Measurements from ENCODE around the gene DECR2.

DECR2 gene

DNA sequence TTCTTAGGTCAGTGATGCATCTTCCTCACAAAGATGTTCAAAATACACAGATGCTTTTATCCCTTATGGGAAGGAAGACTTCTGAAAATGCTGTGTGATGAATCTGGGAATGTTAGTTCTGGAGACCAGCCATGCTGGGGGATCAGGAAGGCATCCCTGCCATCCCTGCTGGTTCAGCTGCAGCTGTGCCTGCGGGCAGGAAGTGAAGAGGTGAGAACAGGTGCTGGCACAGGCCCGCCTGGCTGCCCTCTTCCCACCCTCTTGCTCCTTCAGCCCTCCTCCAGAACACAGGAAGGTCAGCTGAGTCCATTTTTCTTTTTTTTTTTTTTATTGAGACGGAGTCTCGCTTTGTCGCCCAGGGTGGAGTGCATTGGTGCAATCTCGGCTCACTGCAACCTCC, 38.9 kb downstream of the DECR2 start:
- ATAC-seq, result no peak
- TF ChIP-seq, protein P1, sequence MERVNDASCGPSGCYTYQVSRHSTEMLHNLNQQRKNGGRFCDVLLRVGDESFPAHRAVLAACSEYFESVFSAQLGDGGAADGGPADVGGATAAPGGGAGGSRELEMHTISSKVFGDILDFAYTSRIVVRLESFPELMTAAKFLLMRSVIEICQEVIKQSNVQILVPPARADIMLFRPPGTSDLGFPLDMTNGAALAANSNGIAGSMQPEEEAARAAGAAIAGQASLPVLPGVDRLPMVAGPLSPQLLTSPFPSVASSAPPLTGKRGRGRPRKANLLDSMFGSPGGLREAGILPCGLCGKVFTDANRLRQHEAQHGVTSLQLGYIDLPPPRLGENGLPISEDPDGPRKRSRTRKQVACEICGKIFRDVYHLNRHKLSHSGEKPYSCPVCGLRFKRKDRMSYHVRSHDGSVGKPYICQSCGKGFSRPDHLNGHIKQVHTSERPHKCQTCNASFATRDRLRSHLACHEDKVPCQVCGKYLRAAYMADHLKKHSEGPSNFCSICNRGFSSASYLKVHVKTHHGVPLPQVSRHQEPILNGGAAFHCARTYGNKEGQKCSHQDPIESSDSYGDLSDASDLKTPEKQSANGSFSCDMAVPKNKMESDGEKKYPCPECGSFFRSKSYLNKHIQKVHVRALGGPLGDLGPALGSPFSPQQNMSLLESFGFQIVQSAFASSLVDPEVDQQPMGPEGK (CRISPR knock-in tag; IDR thresholded peaks at IDR 0.05; ENCODE audit: borderline replicate concordance), result no peak
- no peak for TF ChIP-seq BACH2 (CRISPR knock-in tag; IDR thresholded peaks at IDR 0.05; ENCODE audit: borderline replicate concordance)
- TF ChIP-seq, protein P2, sequence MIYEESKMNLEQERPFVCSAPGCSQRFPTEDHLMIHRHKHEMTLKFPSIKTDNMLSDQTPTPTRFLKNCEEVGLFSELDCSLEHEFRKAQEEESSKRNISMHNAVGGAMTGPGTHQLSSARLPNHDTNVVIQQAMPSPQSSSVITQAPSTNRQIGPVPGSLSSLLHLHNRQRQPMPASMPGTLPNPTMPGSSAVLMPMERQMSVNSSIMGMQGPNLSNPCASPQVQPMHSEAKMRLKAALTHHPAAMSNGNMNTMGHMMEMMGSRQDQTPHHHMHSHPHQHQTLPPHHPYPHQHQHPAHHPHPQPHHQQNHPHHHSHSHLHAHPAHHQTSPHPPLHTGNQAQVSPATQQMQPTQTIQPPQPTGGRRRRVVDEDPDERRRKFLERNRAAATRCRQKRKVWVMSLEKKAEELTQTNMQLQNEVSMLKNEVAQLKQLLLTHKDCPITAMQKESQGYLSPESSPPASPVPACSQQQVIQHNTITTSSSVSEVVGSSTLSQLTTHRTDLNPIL (CRISPR knock-in tag; IDR thresholded peaks at IDR 0.05; ENCODE audit: low read depth), result no peak
- no peak for TF ChIP-seq ESRRG (CRISPR knock-in tag; IDR thresholded peaks at IDR 0.05)
- TF ChIP-seq ZC3H10 (CRISPR knock-in tag; IDR thresholded peaks at IDR 0.05), result no peak
- no peak for TF ChIP-seq TCF4 (CRISPR knock-in tag; IDR thresholded peaks at IDR 0.05; ENCODE audit: borderline replicate concordance)
- TF ChIP-seq, protein P3, sequence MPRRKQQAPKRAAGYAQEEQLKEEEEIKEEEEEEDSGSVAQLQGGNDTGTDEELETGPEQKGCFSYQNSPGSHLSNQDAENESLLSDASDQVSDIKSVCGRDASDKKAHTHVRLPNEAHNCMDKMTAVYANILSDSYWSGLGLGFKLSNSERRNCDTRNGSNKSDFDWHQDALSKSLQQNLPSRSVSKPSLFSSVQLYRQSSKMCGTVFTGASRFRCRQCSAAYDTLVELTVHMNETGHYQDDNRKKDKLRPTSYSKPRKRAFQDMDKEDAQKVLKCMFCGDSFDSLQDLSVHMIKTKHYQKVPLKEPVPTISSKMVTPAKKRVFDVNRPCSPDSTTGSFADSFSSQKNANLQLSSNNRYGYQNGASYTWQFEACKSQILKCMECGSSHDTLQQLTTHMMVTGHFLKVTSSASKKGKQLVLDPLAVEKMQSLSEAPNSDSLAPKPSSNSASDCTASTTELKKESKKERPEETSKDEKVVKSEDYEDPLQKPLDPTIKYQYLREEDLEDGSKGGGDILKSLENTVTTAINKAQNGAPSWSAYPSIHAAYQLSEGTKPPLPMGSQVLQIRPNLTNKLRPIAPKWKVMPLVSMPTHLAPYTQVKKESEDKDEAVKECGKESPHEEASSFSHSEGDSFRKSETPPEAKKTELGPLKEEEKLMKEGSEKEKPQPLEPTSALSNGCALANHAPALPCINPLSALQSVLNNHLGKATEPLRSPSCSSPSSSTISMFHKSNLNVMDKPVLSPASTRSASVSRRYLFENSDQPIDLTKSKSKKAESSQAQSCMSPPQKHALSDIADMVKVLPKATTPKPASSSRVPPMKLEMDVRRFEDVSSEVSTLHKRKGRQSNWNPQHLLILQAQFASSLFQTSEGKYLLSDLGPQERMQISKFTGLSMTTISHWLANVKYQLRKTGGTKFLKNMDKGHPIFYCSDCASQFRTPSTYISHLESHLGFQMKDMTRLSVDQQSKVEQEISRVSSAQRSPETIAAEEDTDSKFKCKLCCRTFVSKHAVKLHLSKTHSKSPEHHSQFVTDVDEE (CRISPR knock-in tag; IDR thresholded peaks at IDR 0.05), result no peak
- TF ChIP-seq ZNF70 (CRISPR knock-in tag; IDR thresholded peaks at IDR 0.05), result no peak
- TF ChIP-seq PPARA (CRISPR knock-in tag; IDR thresholded peaks at IDR 0.05; ENCODE audit: borderline replicate concordance), result no peak
- no peak for TF ChIP-seq CSDC2 (CRISPR knock-in tag; IDR thresholded peaks at IDR 0.05)
- TF ChIP-seq, protein P4, sequence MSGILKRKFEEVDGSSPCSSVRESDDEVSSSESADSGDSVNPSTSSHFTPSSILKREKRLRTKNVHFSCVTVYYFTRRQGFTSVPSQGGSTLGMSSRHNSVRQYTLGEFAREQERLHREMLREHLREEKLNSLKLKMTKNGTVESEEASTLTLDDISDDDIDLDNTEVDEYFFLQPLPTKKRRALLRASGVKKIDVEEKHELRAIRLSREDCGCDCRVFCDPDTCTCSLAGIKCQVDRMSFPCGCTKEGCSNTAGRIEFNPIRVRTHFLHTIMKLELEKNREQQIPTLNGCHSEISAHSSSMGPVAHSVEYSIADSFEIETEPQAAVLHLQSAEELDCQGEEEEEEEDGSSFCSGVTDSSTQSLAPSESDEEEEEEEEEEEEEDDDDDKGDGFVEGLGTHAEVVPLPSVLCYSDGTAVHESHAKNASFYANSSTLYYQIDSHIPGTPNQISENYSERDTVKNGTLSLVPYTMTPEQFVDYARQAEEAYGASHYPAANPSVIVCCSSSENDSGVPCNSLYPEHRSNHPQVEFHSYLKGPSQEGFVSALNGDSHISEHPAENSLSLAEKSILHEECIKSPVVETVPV (CRISPR knock-in tag; IDR thresholded peaks at IDR 0.05), result no peak
- TF ChIP-seq RARB (CRISPR knock-in tag; IDR thresholded peaks at IDR 0.05), result no peak
- no peak for TF ChIP-seq SNAI2 (CRISPR knock-in tag; IDR thresholded peaks at IDR 0.05)
- no peak for TF ChIP-seq ZNF8 (CRISPR knock-in tag; IDR thresholded peaks at IDR 0.05)
- TF ChIP-seq ZFP3 (CRISPR knock-in tag; IDR thresholded peaks at IDR 0.05), result no peak
- TF ChIP-seq TOX (CRISPR knock-in tag; IDR thresholded peaks at IDR 0.05; ENCODE audit: borderline replicate concordance), result no peak
- no peak for TF ChIP-seq ARNTL (CRISPR knock-in tag; IDR thresholded peaks at IDR 0.05; ENCODE audit: borderline replicate concordance, low read depth)
- no peak for TF ChIP-seq ZNF565 (CRISPR knock-in tag; conservative IDR thresholded peaks at IDR 0.05; ENCODE audit: low read depth)

DNA sequence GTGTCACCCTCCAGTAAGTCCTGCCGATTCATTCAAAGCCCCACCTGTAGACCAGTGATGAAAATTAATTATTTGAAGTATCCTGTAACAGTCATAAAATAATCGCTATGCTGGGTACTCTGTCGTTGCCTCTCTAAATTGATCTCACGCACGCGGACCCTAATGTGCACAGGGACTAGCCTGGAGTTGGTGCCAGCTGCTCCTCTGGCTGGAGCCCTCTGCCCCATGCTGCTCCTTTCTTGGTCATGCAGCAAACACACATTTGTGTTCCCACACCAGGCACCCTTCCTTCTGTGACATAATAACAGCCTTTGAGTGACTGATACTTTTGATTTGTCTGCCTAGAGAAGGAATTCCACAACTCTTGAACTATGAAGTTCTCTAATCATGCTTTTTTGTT, 39.8 kb downstream of the DECR2 start:
- TF ChIP-seq ISL1 (CRISPR knock-in tag; IDR thresholded peaks at IDR 0.05), result no peak
- TF ChIP-seq ZC3H10 (CRISPR knock-in tag; IDR thresholded peaks at IDR 0.05), result no peak
- TF ChIP-seq GLIS3 (CRISPR knock-in tag; IDR thresholded peaks at IDR 0.05), result no peak
- no peak for TF ChIP-seq ARNTL (CRISPR knock-in tag; IDR thresholded peaks at IDR 0.05; ENCODE audit: borderline replicate concordance, low read depth)
- TF ChIP-seq, protein P2 (CRISPR knock-in tag; IDR thresholded peaks at IDR 0.05; ENCODE audit: low read depth), result no peak
- TF ChIP-seq OSR1 (CRISPR knock-in tag; IDR thresholded peaks at IDR 0.05), result no peak

DNA sequence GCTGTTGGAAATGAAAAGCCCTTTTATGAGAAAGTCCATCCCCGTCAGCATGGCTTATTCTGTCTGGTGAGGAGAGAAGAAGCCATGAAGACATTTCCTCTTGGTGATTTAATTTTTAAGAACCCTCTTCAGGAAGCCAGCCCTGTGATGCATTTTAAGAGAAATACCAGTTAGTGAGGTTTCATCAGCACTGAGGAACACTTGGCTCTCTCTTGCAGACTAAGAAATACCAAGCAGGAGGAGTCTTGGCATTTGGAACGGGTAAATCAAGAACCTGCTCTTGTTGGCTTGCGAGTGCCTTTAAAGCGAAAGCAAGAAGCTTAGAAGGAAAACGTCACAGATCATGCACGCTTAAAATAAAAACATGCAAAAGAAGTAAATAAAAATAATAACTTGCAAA, 41.3 kb downstream of the DECR2 start:
- ATAC-seq, result no peak
- TF ChIP-seq ZFP30 (CRISPR knock-in tag; IDR thresholded peaks at IDR 0.05), result no peak
- TF ChIP-seq SNAI2 (CRISPR knock-in tag; IDR thresholded peaks at IDR 0.05), result no peak
- no peak for TF ChIP-seq GLIS3 (CRISPR knock-in tag; IDR thresholded peaks at IDR 0.05)
- no peak for TF ChIP-seq TCF4 (CRISPR knock-in tag; IDR thresholded peaks at IDR 0.05; ENCODE audit: borderline replicate concordance)
- TF ChIP-seq ZFP3 (CRISPR knock-in tag; IDR thresholded peaks at IDR 0.05), result no peak
- no peak for TF ChIP-seq ZNF565 (CRISPR knock-in tag; conservative IDR thresholded peaks at IDR 0.05; ENCODE audit: low read depth)

More for the DNA sequence above, 39.8 kb downstream of the DECR2 start:
- ATAC-seq, result no peak

Data from SK-N-SH treated with all-trans-retinoic acid at 6 μM for 48 hours (cell line).